ENCODE data around the gene DSP. TPM values are rescaled to one million over a fixed set of nuclear protein-coding genes. Genes with fewer than 3 reads are reported as not detected.

The DSP gene
- total and polyA plus RNA-seq, 2 of the 13 experiments (the other 11 are each of a cell fraction or from before 2014, with no cell fraction given): 89.8 to 117 TPM

GRCh38 chr6:7580927-7581618 is 39.6 kb downstream of the DSP start (continued):
- TF ChIP-seq CREM (IDR thresholded peaks at IDR 0.05) (no peak), CREM (CRISPR knock-in tag; IDR thresholded peaks at IDR 0.05) (no peak), UBTF (CRISPR knock-in tag; IDR thresholded peaks at IDR 0.05) (no peak), CHD4 (IDR thresholded peaks at IDR 0.05; ENCODE audit: borderline replicate concordance, low read length) (no peak), MAX (IDR thresholded peaks at IDR 0.05) (peak; percentile 31; the same call in 1 of the 2 replicates), MNT (IDR thresholded peaks at IDR 0.05) (no peak), ZNF335 (CRISPR knock-in tag; IDR thresholded peaks at IDR 0.05) (no peak), ZNF260 (CRISPR knock-in tag; IDR thresholded peaks at IDR 0.05; ENCODE audit: borderline replicate concordance, low read depth) (no peak), IRX3 (CRISPR knock-in tag; IDR thresholded peaks at IDR 0.05; ENCODE audit: borderline replicate concordance, low read depth) (no peak), PCBP2 (optimal IDR thresholded peaks at IDR 0.05; ENCODE audit: low read depth, low read length, poor library complexity, severe bottlenecking) (no peak), ZNF574 (CRISPR knock-in tag; IDR thresholded peaks at IDR 0.05) (peak; percentile 29; the same call in 1 of the 2 replicates), NRL (CRISPR knock-in tag; IDR thresholded peaks at IDR 0.05; ENCODE audit: borderline replicate concordance) (peak; percentile 73; the same call in 1 of the 2 replicates), PBX3 (CRISPR knock-in tag; IDR thresholded peaks at IDR 0.05; ENCODE audit: borderline replicate concordance) (no peak), ZNF569 (CRISPR knock-in tag; IDR thresholded peaks at IDR 0.05; ENCODE audit: borderline replicate concordance) (no peak), ZFP62 (CRISPR knock-in tag; IDR thresholded peaks at IDR 0.05) (no peak)
